Activated CD8-positive, alpha-beta T cell treated with anti-CD3 and anti-CD28 coated beads for 36 hours (primary cell): ENCODE results near the gene UBXN2A. TPM values are rescaled to one million over a fixed set of nuclear protein-coding genes. Genes with fewer than 3 reads are reported as not detected.
A peak's percentile ranks its signal among the peaks of the same experiment; 100 is the strongest.

Experiments used
- ATAC-seq: fragments of 200-7000 bp; cut with Tn5 transposase; one replicate; pipeline ENCODE4 v1.10.0; 2021; ENCODE audit warnings: mild to moderate bottlenecking, moderate library complexity
- CTCF ChIA-PET: fragments of 350-600 bp; sonication (Branson Sonifier 250); formaldehyde crosslinking; loops from one replicate; lab custom pipeline; 2021; ENCODE audit warnings: antibody characterized with exemption; lab: Charles Lee
- POLR2A ChIA-PET: fragments of 350-600 bp; sonication (Branson Sonifier 250); formaldehyde crosslinking; loops from one replicate; lab custom pipeline; 2021; ENCODE audit warnings: antibody characterized with exemption; lab: Charles Lee
- DNase-seq: peaks from one replicate; pipeline ENCODE4 v3.0.0-alpha.2; 2020
- H3K27ac Mint-ChIP-seq: one replicate; pipeline ENCODE4 v1.8.0; 2021; ENCODE audit warnings: mild to moderate bottlenecking, mixed read lengths
- H3K27me3 Mint-ChIP-seq: one replicate; pipeline ENCODE4 v1.8.0; 2021; ENCODE audit warnings: mixed read lengths
- H3K36me3 Mint-ChIP-seq: one replicate; pipeline ENCODE4 v1.8.0; 2021; ENCODE audit warnings: low read depth, mixed read lengths
- H3K4me1 Mint-ChIP-seq: one replicate; pipeline ENCODE4 v1.8.0; 2021; ENCODE audit warnings: low read depth, mixed read lengths
- H3K4me3 Mint-ChIP-seq: one replicate; pipeline ENCODE4 v1.8.0; 2021; ENCODE audit warnings: mild to moderate bottlenecking, moderate library complexity, mixed read lengths
- H3K9me3 Mint-ChIP-seq: one replicate; pipeline ENCODE4 v1.8.0; 2021; ENCODE audit warnings: mixed read lengths
- intact Hi-C: fragments of 100-400 bp; cut with micrococcal nuclease; formaldehyde crosslinking; loops from one replicate; pipeline ENCODE4 v1.10.0; 2022
- total RNA-seq, 2 experiments: library from RNA; stranded (reverse); gene quantifications; one replicate each; pipeline ENCODE4 v1.2.3, GENCODE V29; 2021
- TF ChIP-seq, protein P1 (sequence below): fragments of 200-600 bp; IDR thresholded peaks from one replicate; pipeline ENCODE4 v1.8.0; 2022; ENCODE audit warnings: antibody characterized with exemption, mild to moderate bottlenecking

The UBXN2A gene
- total RNA-seq, 2 experiments from 2014 or later, result 11.1 to 11.2 TPM

DNA sequence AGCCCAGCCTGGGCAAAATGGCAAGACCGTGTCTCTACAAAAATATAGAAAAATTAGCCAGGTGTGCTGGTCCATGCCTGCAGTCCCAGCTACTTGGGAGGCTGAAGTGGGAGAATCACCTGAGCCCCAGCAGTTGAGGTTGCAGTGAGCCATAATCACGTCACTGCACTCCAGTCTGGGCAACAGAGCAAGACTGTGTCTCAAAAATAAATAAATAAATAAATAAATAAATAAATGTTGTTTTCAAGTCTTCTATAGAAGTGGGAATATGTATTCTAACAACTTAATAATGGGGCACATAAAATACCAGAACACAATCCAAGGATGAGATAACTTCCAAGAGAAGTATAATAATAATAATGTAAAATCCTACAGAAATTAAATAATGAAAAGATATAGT, 37.2 kb upstream of the UBXN2A start:
- ChIA-PET POLR2A (no interaction called here), CTCF (no interaction called here)
- H3K9me3 Mint-ChIP-seq, result peaks cover 2% of the 10 kb centered on the region
- intact Hi-C loops, result no loop called here
- TF ChIP-seq, protein P1, sequence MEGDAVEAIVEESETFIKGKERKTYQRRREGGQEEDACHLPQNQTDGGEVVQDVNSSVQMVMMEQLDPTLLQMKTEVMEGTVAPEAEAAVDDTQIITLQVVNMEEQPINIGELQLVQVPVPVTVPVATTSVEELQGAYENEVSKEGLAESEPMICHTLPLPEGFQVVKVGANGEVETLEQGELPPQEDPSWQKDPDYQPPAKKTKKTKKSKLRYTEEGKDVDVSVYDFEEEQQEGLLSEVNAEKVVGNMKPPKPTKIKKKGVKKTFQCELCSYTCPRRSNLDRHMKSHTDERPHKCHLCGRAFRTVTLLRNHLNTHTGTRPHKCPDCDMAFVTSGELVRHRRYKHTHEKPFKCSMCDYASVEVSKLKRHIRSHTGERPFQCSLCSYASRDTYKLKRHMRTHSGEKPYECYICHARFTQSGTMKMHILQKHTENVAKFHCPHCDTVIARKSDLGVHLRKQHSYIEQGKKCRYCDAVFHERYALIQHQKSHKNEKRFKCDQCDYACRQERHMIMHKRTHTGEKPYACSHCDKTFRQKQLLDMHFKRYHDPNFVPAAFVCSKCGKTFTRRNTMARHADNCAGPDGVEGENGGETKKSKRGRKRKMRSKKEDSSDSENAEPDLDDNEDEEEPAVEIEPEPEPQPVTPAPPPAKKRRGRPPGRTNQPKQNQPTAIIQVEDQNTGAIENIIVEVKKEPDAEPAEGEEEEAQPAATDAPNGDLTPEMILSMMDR, result no peak
- DNase-seq (no peak), ATAC-seq (no peak)
- H3K36me3 Mint-ChIP-seq, result no peaks in the 10 kb centered on the region
- no peaks in the 10 kb centered on the region for H3K27me3 Mint-ChIP-seq
- no peak overlapping the region for H3K27ac Mint-ChIP-seq
- H3K4me1 Mint-ChIP-seq, result peaks cover 48% of the 10 kb centered on the region
- H3K4me3 Mint-ChIP-seq, result no peak overlapping the region

GRCh38 chr2:23904215-23904614, 36.0 kb upstream of the UBXN2A start:
- intact Hi-C loops, result no loop called here
- TF ChIP-seq, protein P1, result no peak
- H3K27ac Mint-ChIP-seq, result no peak overlapping the region
- peaks cover 1% of the 10 kb centered on the region for H3K9me3 Mint-ChIP-seq
- no peaks in the 10 kb centered on the region for H3K27me3 Mint-ChIP-seq
- no peak overlapping the region for H3K4me3 Mint-ChIP-seq
- no peak for ATAC-seq
- no peaks in the 10 kb centered on the region for H3K36me3 Mint-ChIP-seq
- ChIA-PET POLR2A (interaction anchor here (0.6 to 1.5 kb wide), 4 partner anchors 14 to 217 kb away, joined by 3 to 5 read pairs (median 3); no protein-coding TSS in a partner anchor), CTCF (no interaction called here)
- peaks cover 44% of the 10 kb centered on the region for H3K4me1 Mint-ChIP-seq
- no peak for DNase-seq

- intact Hi-C loops, result no loop called here
- DNase-seq (no peak), ATAC-seq (no peak)
- ChIA-PET CTCF (no interaction called here), POLR2A (interaction anchor here (0.6 to 1.5 kb wide), 5 partner anchors 13 to 217 kb away, joined by 3 to 5 read pairs (median 3); no protein-coding TSS in a partner anchor)
- no peak overlapping the region for H3K4me3 Mint-ChIP-seq
- no peaks in the 10 kb centered on the region for H3K27me3 Mint-ChIP-seq
- no peaks in the 10 kb centered on the region for H3K36me3 Mint-ChIP-seq
- H3K27ac Mint-ChIP-seq, result no peak overlapping the region
- H3K9me3 Mint-ChIP-seq, result peaks cover 1% of the 10 kb centered on the region
- TF ChIP-seq, protein P1, result no peak
- H3K4me1 Mint-ChIP-seq, result peaks cover 44% of the 10 kb centered on the region
Observed at GRCh38 chr2:23904692-23905091, 35.6 kb upstream of the UBXN2A start.

DNA sequence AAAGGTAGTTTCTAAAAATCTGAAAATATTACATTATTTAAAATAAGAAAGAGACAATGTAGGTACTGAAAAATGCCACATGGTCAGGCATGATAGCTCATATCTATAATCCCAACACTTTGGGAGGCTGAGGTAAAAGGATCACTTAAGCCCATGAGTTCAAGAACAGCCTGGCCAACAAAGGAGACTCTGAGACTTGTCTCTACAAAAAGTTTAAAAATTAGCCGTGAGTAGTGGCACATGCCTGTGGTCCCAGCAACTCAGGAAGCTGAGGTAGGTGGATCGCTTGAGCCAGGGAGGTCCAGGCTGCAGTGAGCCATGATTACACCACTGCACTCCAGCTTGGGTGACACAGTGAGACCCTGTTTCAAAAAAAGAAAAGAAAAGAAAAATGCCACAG, 35.1 kb upstream of the UBXN2A start:
- peaks cover 44% of the 10 kb centered on the region for H3K4me1 Mint-ChIP-seq
- no peak overlapping the region for H3K27ac Mint-ChIP-seq
- DNase-seq (no peak), ATAC-seq (peak; percentile 13)
- TF ChIP-seq, protein P1, result no peak
- H3K36me3 Mint-ChIP-seq, result no peaks in the 10 kb centered on the region
- no peaks in the 10 kb centered on the region for H3K27me3 Mint-ChIP-seq
- ChIA-PET POLR2A (interaction anchor here (0.9 to 1.5 kb wide), 4 partner anchors 13 to 179 kb away, joined by 3 to 5 read pairs (median 3); no protein-coding TSS in a partner anchor), CTCF (interaction anchor here (0.9 to 1.1 kb wide), 2 partner anchors 20 to 21 kb away, joined by 3 read pairs; no protein-coding TSS in a partner anchor)
- intact Hi-C loops, result no loop called here
- H3K4me3 Mint-ChIP-seq, result no peak overlapping the region
- peaks cover 1% of the 10 kb centered on the region for H3K9me3 Mint-ChIP-seq

DNA sequence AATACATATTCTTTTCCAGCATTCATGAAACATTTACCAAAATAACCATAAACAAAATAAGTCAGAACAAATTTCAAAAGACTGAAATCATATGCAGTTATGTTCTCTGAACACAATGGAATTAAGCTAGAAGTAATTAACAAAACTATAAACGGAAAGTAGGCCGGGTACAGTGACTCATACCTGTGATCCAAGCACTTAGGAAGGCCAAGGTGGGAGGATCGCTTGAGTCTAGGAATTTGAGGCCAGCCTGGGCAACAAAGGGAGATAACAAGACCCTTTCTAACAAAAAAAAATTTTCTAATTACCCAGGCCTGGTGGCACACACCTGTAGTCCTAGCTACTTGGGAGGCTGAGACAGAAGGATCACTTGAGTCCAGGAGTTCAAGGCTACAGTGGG, 28.2 kb upstream of the UBXN2A start:
- H3K36me3 Mint-ChIP-seq, result peaks cover 2% of the 10 kb centered on the region
- peaks cover 28% of the 10 kb centered on the region for H3K4me1 Mint-ChIP-seq
- H3K9me3 Mint-ChIP-seq, result peaks cover 1% of the 10 kb centered on the region
- POLR2A ChIA-PET, result interaction anchor here (1.5 kb wide), 1 partner anchor 13 kb away, joined by 5 read pairs; no protein-coding TSS in a partner anchor
- no peaks in the 10 kb centered on the region for H3K27me3 Mint-ChIP-seq
- no peak for DNase-seq
- TF ChIP-seq, protein P1, result no peak
- ATAC-seq, result no peak
- no peak overlapping the region for H3K4me3 Mint-ChIP-seq
- CTCF ChIA-PET, result no interaction called here
- no peak overlapping the region for H3K27ac Mint-ChIP-seq
- intact Hi-C loops, result loop anchor here (10.0 kb wide), 1 partner anchor 87 kb away; no protein-coding TSS in a partner anchor
